Hepatocyte (in vitro differentiated cells): Measurements from ENCODE around the gene LGR4.

Experiments
- CTCF ChIP-seq: fragments of 200-600 bp; sonication (generic); IDR thresholded peaks from 2 replicates; pipeline ENCODE4 v1.5.1; 2016; ENCODE audit warnings: antibody characterized with exemption, mild to moderate bottlenecking; ENCODE audit not compliant: poor library complexity
- EZH2 ChIP-seq: fragments of 200-600 bp; sonication (generic); IDR thresholded peaks from 2 replicates; pipeline ENCODE4 v1.6.1; 2016; ENCODE audit warnings: antibody characterized with exemption, mild to moderate bottlenecking, borderline replicate concordance
- EZH2phosphoT487 ChIP-seq: fragments of 200-600 bp; sonication (generic); IDR thresholded peaks from one replicate; pipeline ENCODE4 v1.6.1; 2018; ENCODE audit warnings: antibody characterized with exemption, mild to moderate bottlenecking, low read depth, moderate library complexity; ENCODE audit not compliant: unreplicated experiment, severe bottlenecking

- TF ChIP-seq CTCF, result no peak
- no peak for TF ChIP-seq EZH2
- TF ChIP-seq EZH2phosphoT487, result no peak
Observed at GRCh38 chr11:27413218-27413617, 59.4 kb downstream of the LGR4 start.
